SU-DHL-6 (cell line): ENCODE measurements around the gene MKNK2.

Experiments
- EZH2phosphoT487 ChIP-seq: fragments of 200-600 bp; sonication (generic), shearing (Covaris generic); conservative IDR thresholded peaks from 2 replicates; pipeline ENCODE4 v1.6.1; 2018; ENCODE audit warnings: mild to moderate bottlenecking, antibody characterized with exemption, low read length, moderate library complexity, mixed read lengths
- TF ChIP-seq, protein P1 (sequence below): fragments of 200-600 bp; sonication (generic); IDR thresholded peaks from one replicate; pipeline ENCODE4 v1.5.1; 2017; ENCODE audit warnings: antibody characterized with exemption, mild to moderate bottlenecking, low read length, moderate library complexity; ENCODE audit not compliant: insufficient read depth, poor library complexity, severe bottlenecking

- TF ChIP-seq, protein P1, sequence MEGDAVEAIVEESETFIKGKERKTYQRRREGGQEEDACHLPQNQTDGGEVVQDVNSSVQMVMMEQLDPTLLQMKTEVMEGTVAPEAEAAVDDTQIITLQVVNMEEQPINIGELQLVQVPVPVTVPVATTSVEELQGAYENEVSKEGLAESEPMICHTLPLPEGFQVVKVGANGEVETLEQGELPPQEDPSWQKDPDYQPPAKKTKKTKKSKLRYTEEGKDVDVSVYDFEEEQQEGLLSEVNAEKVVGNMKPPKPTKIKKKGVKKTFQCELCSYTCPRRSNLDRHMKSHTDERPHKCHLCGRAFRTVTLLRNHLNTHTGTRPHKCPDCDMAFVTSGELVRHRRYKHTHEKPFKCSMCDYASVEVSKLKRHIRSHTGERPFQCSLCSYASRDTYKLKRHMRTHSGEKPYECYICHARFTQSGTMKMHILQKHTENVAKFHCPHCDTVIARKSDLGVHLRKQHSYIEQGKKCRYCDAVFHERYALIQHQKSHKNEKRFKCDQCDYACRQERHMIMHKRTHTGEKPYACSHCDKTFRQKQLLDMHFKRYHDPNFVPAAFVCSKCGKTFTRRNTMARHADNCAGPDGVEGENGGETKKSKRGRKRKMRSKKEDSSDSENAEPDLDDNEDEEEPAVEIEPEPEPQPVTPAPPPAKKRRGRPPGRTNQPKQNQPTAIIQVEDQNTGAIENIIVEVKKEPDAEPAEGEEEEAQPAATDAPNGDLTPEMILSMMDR: no peak
- no peak for TF ChIP-seq EZH2phosphoT487
Observed at GRCh38 chr19:2003874-2004273, 47.2 kb downstream of the MKNK2 start.
